ENCODE data around the gene TBCD.

DNA sequence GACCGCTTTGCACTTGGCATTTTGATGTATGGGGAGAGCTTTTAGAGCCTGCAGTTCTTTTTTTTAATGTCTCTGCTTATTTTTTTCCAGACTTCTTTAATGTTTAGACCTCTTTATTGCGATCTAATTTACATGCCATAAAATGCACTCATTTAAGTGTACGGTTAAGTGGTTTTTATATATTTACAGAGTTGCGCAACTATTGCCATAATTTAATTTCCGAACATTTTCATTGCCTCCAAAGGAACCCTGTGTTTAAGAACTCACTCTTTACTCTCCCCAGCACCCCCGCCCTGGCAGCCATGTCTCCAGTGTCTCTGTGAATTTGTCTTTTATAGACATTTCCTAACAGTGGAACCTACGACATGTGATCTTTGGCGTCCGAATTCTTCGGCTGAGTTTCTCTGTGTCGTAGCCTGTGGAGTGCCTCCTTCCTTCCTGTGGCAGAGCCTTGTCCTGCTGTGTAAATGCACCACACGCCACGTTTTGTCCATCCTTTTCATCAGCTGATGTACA is 64.0 kb downstream of the TBCD start:
- TF ChIP-seq EZH2phosphoT487 (IDR thresholded peaks at IDR 0.05; ENCODE audit: insufficient read depth, low read depth) (no peak), EZH2 (IDR thresholded peaks at IDR 0.05; ENCODE audit: insufficient read depth, poor library complexity, severe bottlenecking) (no peak)
